ENCODE measurements around the gene CTNNAL1.

CTNNAL1 gene

GRCh38 chr9:109026306-109026705 is 13.0 kb upstream of the CTNNAL1 start:
- DNase-seq (ENCODE audit: low read depth in 2 of 2) = no peak

- no peak for DNase-seq (ENCODE audit: low read depth in 2 of 2)
Observed at GRCh38 chr9:109022873-109023272, 9.6 kb upstream of the CTNNAL1 start.

- no peak for DNase-seq (ENCODE audit: low read depth in 2 of 2)
Observed at GRCh38 chr9:109020581-109021511, 7.5 kb upstream of the CTNNAL1 start.

- no peak for DNase-seq (ENCODE audit: low read depth in 2 of 2)
Observed at GRCh38 chr9:109020113-109020512, 6.8 kb upstream of the CTNNAL1 start.

- DNase-seq (ENCODE audit: low read depth in 2 of 2) = no peak
Observed at GRCh38 chr9:109019420-109019819, 6.1 kb upstream of the CTNNAL1 start.

GRCh38 chr9:109017493-109017892 is 4.2 kb upstream of the CTNNAL1 start:
- DNase-seq (ENCODE audit: low read depth in 2 of 2) = no peak

GRCh38 chr9:109017061-109017460 is 3.8 kb upstream of the CTNNAL1 start:
- DNase-seq (ENCODE audit: low read depth in 2 of 2) = no peak

- DNase-seq (ENCODE audit: low read depth in 2 of 2) = no peak
Observed at GRCh38 chr9:109016132-109016531, 2.8 kb upstream of the CTNNAL1 start.

- DNase-seq (ENCODE audit: low read depth in 2 of 2) = no peak
Observed at GRCh38 chr9:109014608-109015280, 1.4 kb upstream of the CTNNAL1 start.

GRCh38 chr9:109013679-109014607 is 644 bp upstream of the CTNNAL1 start:
- no peak for DNase-seq (ENCODE audit: low read depth in 2 of 2)

GRCh38 chr9:109012009-109012875 is 1.1 kb downstream of the CTNNAL1 start:
- DNase-seq (ENCODE audit: low read depth in 2 of 2) = peak in 1 of 2 donors; percentile 28

GRCh38 chr9:109011231-109011671 is 2.0 kb downstream of the CTNNAL1 start:
- DNase-seq (ENCODE audit: low read depth in 2 of 2) = no peak

- DNase-seq (ENCODE audit: low read depth in 2 of 2) = peak; percentile 33 to 60
Observed at GRCh38 chr9:109010746-109011145, 2.6 kb downstream of the CTNNAL1 start.

- no peak for DNase-seq (ENCODE audit: low read depth in 2 of 2)
Observed at GRCh38 chr9:109005678-109006077, 7.6 kb downstream of the CTNNAL1 start.

- no peak for DNase-seq (ENCODE audit: low read depth in 2 of 2)
Observed at GRCh38 chr9:109003116-109003515, 10.2 kb downstream of the CTNNAL1 start.

- DNase-seq (ENCODE audit: low read depth in 2 of 2) = no peak
Observed at GRCh38 chr9:109002141-109002540, 11.2 kb downstream of the CTNNAL1 start.

GRCh38 chr9:109001275-109001676 is 12.0 kb downstream of the CTNNAL1 start:
- no peak for DNase-seq (ENCODE audit: low read depth in 2 of 2)

- no peak for DNase-seq (ENCODE audit: low read depth in 2 of 2)
Observed at GRCh38 chr9:108997112-108997511, 16.2 kb downstream of the CTNNAL1 start.

GRCh38 chr9:108996643-108997042 is 16.7 kb downstream of the CTNNAL1 start:
- DNase-seq (ENCODE audit: low read depth in 2 of 2) = no peak

GRCh38 chr9:108994695-108995094 is 18.6 kb downstream of the CTNNAL1 start:
- no peak for DNase-seq (ENCODE audit: low read depth in 2 of 2)

GRCh38 chr9:108991479-108991878 is 21.8 kb downstream of the CTNNAL1 start:
- DNase-seq (ENCODE audit: low read depth in 2 of 2) = no peak

Data from activated CD8-positive, alpha-beta memory T cell treated with anti-CD3 and anti-CD28 coated beads for 4 hours (primary cell).